ENCODE results near the gene PRR30. TPM values are rescaled to one million over a fixed set of nuclear protein-coding genes. Genes with fewer than 3 reads are reported as not detected.
"Not testable (repeated sequence)": the region's sequence is repeated elsewhere in the genome, so short reads cannot be mapped to it uniquely, and the experiment has no call there.

The PRR30 gene
- total and polyA plus RNA-seq, 12 donors: not detected

GRCh38 chr2:27182346-27182745, 43.1 kb upstream of the PRR30 start:
- H3K4me1 ChIP-seq (replicated peaks in 1 of 2): peaks cover 0 to 8% of the 10 kb centered on the region in 2 donors
- no peaks in the 10 kb centered on the region for H3K27me3 ChIP-seq
- DNase-seq: no peak
- intact Hi-C loops (cut with DNase I): no loop called here
- no peaks in the 10 kb centered on the region for H3K9me3 ChIP-seq (replicated peaks in 1 of 3)
- no peaks in the 10 kb centered on the region for H3K36me3 ChIP-seq (replicated peaks in 1 of 2)
- TF ChIP-seq POLR2A (IDR thresholded peaks at IDR 0.05): no peak
- TF ChIP-seq CTCF (IDR thresholded peaks at IDR 0.05): no peak
- no peak overlapping the region for H3K4me3 ChIP-seq
- peak overlapping the region in 2 of 5 donors; percentile 51 to 68 for H3K27ac ChIP-seq
- 62 to 81% (median 66%) methylated on average over 4 of the region's 4 CpGs for WGBS, 4 donors

- peak in 1 of 7 donors; percentile 33 for DNase-seq
- H3K4me3 ChIP-seq: no peak overlapping the region
- H3K36me3 ChIP-seq (replicated peaks in 1 of 2): no peaks in the 10 kb centered on the region
- no peaks in the 10 kb centered on the region for H3K9me3 ChIP-seq (replicated peaks in 1 of 3)
- intact Hi-C loops (cut with DNase I): no loop called here
- TF ChIP-seq POLR2A (IDR thresholded peaks at IDR 0.05) (no peak), CTCF (IDR thresholded peaks at IDR 0.05) (no peak)
- H3K27me3 ChIP-seq: no peaks in the 10 kb centered on the region
- WGBS, 4 donors: 50 to 57% (median 53%) methylated on average over 3 of the region's 3 CpGs
- H3K27ac ChIP-seq: peak overlapping the region in 2 of 5 donors; percentile 62 to 72
- peaks cover 0 to 8% of the 10 kb centered on the region in 2 donors for H3K4me1 ChIP-seq (replicated peaks in 1 of 2)
These were observed 40.3 kb upstream of the PRR30 start for GRCh38 chr2:27179344-27180000.

GRCh38 chr2:27178469-27178868, 39.3 kb upstream of the PRR30 start:
- Histone ChIP-seq H3K4me1 (replicated peaks in 1 of 2) (peaks cover 0 to 8% of the 10 kb centered on the region in 2 donors), H3K36me3 (replicated peaks in 1 of 2) (no peaks in the 10 kb centered on the region), H3K27ac (no peak overlapping the region), H3K9me3 (replicated peaks in 1 of 3) (no peaks in the 10 kb centered on the region), H3K27me3 (no peaks in the 10 kb centered on the region), H3K4me3 (no peak overlapping the region)
- WGBS, 4 donors: 83 to 90% (median 89%) methylated on average over 3 of the region's 3 CpGs
- intact Hi-C loops (cut with DNase I): no loop called here
- TF ChIP-seq POLR2A (IDR thresholded peaks at IDR 0.05) (no peak), CTCF (IDR thresholded peaks at IDR 0.05) (no peak)
- no peak for DNase-seq

- Histone ChIP-seq H3K27me3 (no peaks in the 10 kb centered on the region), H3K4me3 (no peak overlapping the region), H3K36me3 (replicated peaks in 1 of 2) (no peaks in the 10 kb centered on the region), H3K4me1 (replicated peaks in 1 of 2) (peaks cover 0 to 8% of the 10 kb centered on the region in 2 donors), H3K27ac (no peak overlapping the region), H3K9me3 (replicated peaks in 1 of 3) (no peaks in the 10 kb centered on the region)
- 60 to 75% (median 72%) methylated on average over 15 of the region's 15 CpGs for WGBS, 4 donors
- intact Hi-C loops (cut with DNase I): no loop called here
- TF ChIP-seq CTCF (IDR thresholded peaks at IDR 0.05) (no peak), POLR2A (IDR thresholded peaks at IDR 0.05) (no peak)
- no peak for DNase-seq
These were observed 38.5 kb upstream of the PRR30 start for GRCh38 chr2:27177441-27178351.

- DNase-seq; H3K9me3 ChIP-seq (replicated peaks in 1 of 3); H3K4me1 ChIP-seq (replicated peaks in 1 of 2); H3K36me3 ChIP-seq (replicated peaks in 1 of 2); H3K27me3 ChIP-seq; H3K4me3 ChIP-seq; intact Hi-C loops (cut with DNase I): not testable (repeated sequence)
- H3K27ac ChIP-seq: peak overlapping the region in 1 of 5 donors; percentile 22
- WGBS, 4 donors: 78 to 85% (median 83%) methylated on average over 4 of the region's 4 CpGs
These were observed 36.6 kb upstream of the PRR30 start for GRCh38 chr2:27175781-27176180.
